CD4-positive, alpha-beta T cell treated with Interleukin-2 at 100 ng/mL for 4 hours (primary cell): Measurements from ENCODE around the gene DNAH1.

Source experiments
- DNase-seq: peaks from one replicate; pipeline ENCODE4 v3.0.0-alpha.2; 2020; ENCODE audit warnings: low spot score

The DNAH1 gene

GRCh38 chr3:52435246-52436101, 119.4 kb downstream of the DNAH1 start:
- DNase-seq = no peak

GRCh38 chr3:52436500-52437149, 120.5 kb downstream of the DNAH1 start:
- DNase-seq = no peak

GRCh38 chr3:52437326-52438103, 121.4 kb downstream of the DNAH1 start:
- no peak for DNase-seq

GRCh38 chr3:52438104-52438376, 121.9 kb downstream of the DNAH1 start:
- DNase-seq = no peak

- no peak for DNase-seq
These were observed 122.7 kb downstream of the DNAH1 start for GRCh38 chr3:52438579-52439425.

GRCh38 chr3:52439426-52440248, 123.5 kb downstream of the DNAH1 start:
- DNase-seq = no peak

GRCh38 chr3:52440249-52440551, 124.1 kb downstream of the DNAH1 start:
- no peak for DNase-seq

GRCh38 chr3:52440671-52441070, 124.6 kb downstream of the DNAH1 start:
- no peak for DNase-seq

- DNase-seq = no peak
These were observed 125.1 kb downstream of the DNAH1 start for GRCh38 chr3:52441091-52441771.

- no peak for DNase-seq
These were observed 125.7 kb downstream of the DNAH1 start for GRCh38 chr3:52441772-52442332.

GRCh38 chr3:52442409-52443267, 126.5 kb downstream of the DNAH1 start:
- no peak for DNase-seq

GRCh38 chr3:52443268-52443610, 127.1 kb downstream of the DNAH1 start:
- no peak for DNase-seq

GRCh38 chr3:52443791-52444687, 127.9 kb downstream of the DNAH1 start:
- no peak for DNase-seq

- peak; percentile 75 for DNase-seq
These were observed 129.0 kb downstream of the DNAH1 start, which contains the start of gene SEMA3G for GRCh38 chr3:52444860-52445793. Gene SEMA3G (minus strand): TSS chr3:52445103. CDS start chr3:52445027, 76 bp downstream.

GRCh38 chr3:52446042-52446441, 129.9 kb downstream of the DNAH1 start:
- DNase-seq = no peak

- peak; percentile 81 for DNase-seq
These were observed 130.8 kb downstream of the DNAH1 start for GRCh38 chr3:52446631-52447511.
